Adrenal gland (tissue), 12 donors: ENCODE results near the gene PCDHGB1. TPM values are rescaled to one million over a fixed set of nuclear protein-coding genes. Genes with fewer than 3 reads are reported as not detected.
"Not testable (repeated sequence)": the region's sequence is repeated elsewhere in the genome, so short reads cannot be mapped to it uniquely, and the experiment has no call there.

Experiments used
- DNase-seq, 7 donors: peaks; one replicate each; pipeline ENCODE4 v3.0.0-alpha.2; 2019 to 2020
- H3K27ac ChIP-seq, 5 donors: fragments of 200-600 bp; sonication (generic) in 4 of 5; 1 replicate in 3 of 5; 2 replicates in 2 of 5; pipeline versions ENCODE4 v1.5.1 to v1.8.0; 2016 to 2020; ENCODE audit warnings: mild to moderate bottlenecking in 1 of 5
- H3K27me3 ChIP-seq: fragments of 200-600 bp; 2 replicates; pipeline ENCODE4 v1.8.0; 2021
- H3K36me3 ChIP-seq, 2 donors: fragments of 200-600 bp; replicated peaks in 1 of 2; 1 replicate in 1 of 2; 2 replicates in 1 of 2; pipeline versions ENCODE4 v1.5.1 to v1.8.0; 2018 to 2022
- H3K4me1 ChIP-seq, 2 donors: fragments of 200-600 bp; replicated peaks in 1 of 2; 1 replicate in 1 of 2; 2 replicates in 1 of 2; pipeline versions ENCODE4 v1.5.1 to v1.8.0; 2018 to 2021
- H3K4me3 ChIP-seq, 4 donors: fragments of 200-600 bp; sonication (generic) in 3 of 4; one replicate each; pipeline ENCODE4 v1.5.1; 2016 to 2018
- H3K9me3 ChIP-seq, 3 donors: fragments of 200-600 bp; sonication (generic) in 1 of 3; replicated peaks in 1 of 3; 1 replicate in 2 of 3; 2 replicates in 1 of 3; pipeline versions ENCODE4 v1.5.1 to v1.8.0; 2016 to 2021
- POLR2A ChIP-seq, 2 donors: fragments of 450-650 bp; IDR thresholded peaks; one replicate each; pipeline ENCODE4 v1.6.1; 2017; ENCODE audit warnings: antibody characterized with exemption in 2 of 2, mild to moderate bottlenecking in 2 of 2, moderate library complexity in 1 of 2
- WGBS, 4 donors: extraction: QIAGEN DNeasy Blood & Tissue Kit in 2 of 4; methylation state at CpG; one replicate each; pipeline versions ENCODE4 v1.1.5 to v1.1.7; 2013 to 2017; 5-methylcytosine and 5-hydroxymethylcytosine counted together
- intact Hi-C, 2 donors: fragments of 100-400 bp; cut with DNase I; formaldehyde crosslinking; loops; one replicate each; pipeline versions ENCODE4 v1.14.1 to v1.15.0; 2022 to 2023
- polyA plus RNA-seq, 3 donors: library from polyadenylated mRNA; stranded (reverse); fragments of 200-250 nt in 2 of 3; fragments of 350-450 nt in 1 of 3; fragmentation: Illumina TruSeq in 1 of 3; extraction: RNeasy Lipid Tissue Mini Kit (QIAGEN cat#74804) in 1 of 3; gene quantifications; one replicate each; pipeline ENCODE4 v1.2.3, GENCODE V29; 2013 to 2014
- total RNA-seq, 9 donors: library from RNA; depleted of rRNA in 4 of 9; stranded (reverse); fragments of >200 nt in 4 of 9; fragments of 120-200 nt in 1 of 9; fragmentation: NEBNext Ultra II Directional in 1 of 9; extraction: Animal tissue kit (Norgen Biotek cat#: 25700) in 1 of 9; gene quantifications; one replicate each; pipeline versions ENCODE4 v1.1.0 to v1.2.4, GENCODE V29; 2013 to 2023
- TF ChIP-seq, protein P1 (sequence below), 6 experiments: fragments of 450-650 bp in 4 of 6; fragments of 200-600 bp in 2 of 6; sonication (generic) in 1 of 6; IDR thresholded peaks; 1 replicate in 5 of 6; 2 replicates in 1 of 6; pipeline versions ENCODE4 v1.5.1 to v1.8.0; 2016 to 2021; ENCODE audit warnings: antibody characterized with exemption in 6 of 6, mild to moderate bottlenecking in 2 of 6, moderate library complexity in 1 of 6
- donor health status: healthy with polysubstance abuse.
- donor health status: Bipolar disorder and iron deficiency.
- donor health status: DM: yes; HTN: yes; CAD: no.
- donor health status: DM: no; HTN: no; CAD: no.
- donor health status: DM: no; HTN: no; CAD: no.
- donor health status: DM: yes; HTN: yes; CAD: no.

Gene PCDHGB1
- total and polyA plus RNA-seq, 12 donors = 0.20 to 16.1 (median 2.5) TPM

DNA sequence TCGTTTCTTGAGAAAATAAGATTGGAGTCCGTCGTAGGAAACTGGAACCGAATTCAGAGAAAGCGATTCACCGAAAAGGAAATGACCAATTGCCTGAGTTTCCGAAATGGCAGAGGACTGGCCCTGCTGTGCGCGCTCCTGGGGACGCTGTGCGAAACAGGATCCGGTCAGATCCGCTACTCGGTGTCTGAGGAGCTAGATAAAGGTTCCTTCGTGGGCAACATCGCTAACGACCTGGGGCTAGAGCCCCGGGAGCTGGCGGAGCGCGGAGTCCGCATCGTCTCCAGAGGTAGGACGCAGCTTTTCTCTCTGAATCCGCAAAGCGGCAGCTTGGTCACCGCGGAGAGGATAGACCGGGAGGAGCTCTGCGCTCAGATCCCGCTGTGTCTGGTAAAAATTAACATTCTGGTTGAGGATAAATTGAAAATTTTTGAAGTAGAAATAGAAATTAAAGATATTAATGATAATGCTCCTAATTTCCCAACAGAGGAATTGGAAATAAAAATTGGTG lies 5.9 kb upstream of the PCDHGB1 start:
- 17 to 36% (median 28%) methylated on average over 10 to 31 of the region's 31 CpGs for WGBS, 4 donors

GRCh38 chr5:141345327-141345726 lies 4.6 kb upstream of the PCDHGB1 start:
- no peaks in the 10 kb centered on the region for H3K4me1 ChIP-seq
- WGBS, 4 donors = 26 to 54% (median 31%) methylated on average over 8 to 20 of the region's 20 CpGs

More for the DNA sequence above, 5.9 kb upstream of the PCDHGB1 start:
- peaks cover 0 to 20% (median 10%) of the 10 kb centered on the region in 3 donors for H3K9me3 ChIP-seq
- no peaks in the 10 kb centered on the region for H3K36me3 ChIP-seq
- H3K4me3 ChIP-seq = peak overlapping the region in 1 of 4 donors; percentile 16
- no peak for DNase-seq
- H3K27ac ChIP-seq = no peak overlapping the region
- intact Hi-C loops = no loop called here
- TF ChIP-seq, protein P1, sequence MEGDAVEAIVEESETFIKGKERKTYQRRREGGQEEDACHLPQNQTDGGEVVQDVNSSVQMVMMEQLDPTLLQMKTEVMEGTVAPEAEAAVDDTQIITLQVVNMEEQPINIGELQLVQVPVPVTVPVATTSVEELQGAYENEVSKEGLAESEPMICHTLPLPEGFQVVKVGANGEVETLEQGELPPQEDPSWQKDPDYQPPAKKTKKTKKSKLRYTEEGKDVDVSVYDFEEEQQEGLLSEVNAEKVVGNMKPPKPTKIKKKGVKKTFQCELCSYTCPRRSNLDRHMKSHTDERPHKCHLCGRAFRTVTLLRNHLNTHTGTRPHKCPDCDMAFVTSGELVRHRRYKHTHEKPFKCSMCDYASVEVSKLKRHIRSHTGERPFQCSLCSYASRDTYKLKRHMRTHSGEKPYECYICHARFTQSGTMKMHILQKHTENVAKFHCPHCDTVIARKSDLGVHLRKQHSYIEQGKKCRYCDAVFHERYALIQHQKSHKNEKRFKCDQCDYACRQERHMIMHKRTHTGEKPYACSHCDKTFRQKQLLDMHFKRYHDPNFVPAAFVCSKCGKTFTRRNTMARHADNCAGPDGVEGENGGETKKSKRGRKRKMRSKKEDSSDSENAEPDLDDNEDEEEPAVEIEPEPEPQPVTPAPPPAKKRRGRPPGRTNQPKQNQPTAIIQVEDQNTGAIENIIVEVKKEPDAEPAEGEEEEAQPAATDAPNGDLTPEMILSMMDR (IDR thresholded peaks at IDR 0.05) = peak in 1 of 6 experiments; percentile 2
- TF ChIP-seq POLR2A (IDR thresholded peaks at IDR 0.05) = no peak
- no peaks in the 10 kb centered on the region for H3K4me1 ChIP-seq
- H3K27me3 ChIP-seq = no peaks in the 10 kb centered on the region

DNA sequence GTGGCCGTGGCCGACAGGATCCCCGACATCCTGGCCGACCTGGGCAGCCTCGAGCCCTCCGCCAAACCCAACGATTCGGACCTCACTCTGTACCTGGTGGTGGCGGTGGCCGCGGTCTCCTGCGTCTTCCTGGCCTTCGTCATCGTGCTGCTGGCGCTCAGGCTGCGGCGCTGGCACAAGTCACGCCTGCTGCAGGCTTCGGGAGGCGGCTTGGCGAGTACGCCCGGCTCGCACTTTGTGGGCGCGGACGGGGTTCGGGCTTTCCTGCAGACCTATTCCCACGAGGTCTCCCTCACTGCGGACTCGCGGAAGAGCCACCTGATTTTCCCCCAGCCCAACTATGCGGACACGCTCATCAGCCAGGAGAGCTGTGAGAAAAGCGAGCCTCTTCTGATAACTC lies 3.9 kb upstream of the PCDHGB1 start:
- DNase-seq, H3K4me3 ChIP-seq, H3K27ac ChIP-seq, intact Hi-C loops, H3K27me3 ChIP-seq, H3K36me3 ChIP-seq, H3K4me1 ChIP-seq: not testable (repeated sequence)
- peaks cover 0 to 20% (median 10%) of the 10 kb centered on the region in 3 donors for H3K9me3 ChIP-seq
- 34 to 59% (median 48%) methylated on average over 16 to 26 of the region's 35 CpGs for WGBS, 4 donors

More at GRCh38 chr5:141345327-141345726, 4.6 kb upstream of the PCDHGB1 start:
- intact Hi-C loops = no loop called here
- no peaks in the 10 kb centered on the region for H3K27me3 ChIP-seq
- DNase-seq = no peak
- no peak overlapping the region for H3K4me3 ChIP-seq
- no peaks in the 10 kb centered on the region for H3K36me3 ChIP-seq
- H3K27ac ChIP-seq = no peak overlapping the region
- TF ChIP-seq, protein P1 (IDR thresholded peaks at IDR 0.05) = no peak
- TF ChIP-seq POLR2A (IDR thresholded peaks at IDR 0.05) = no peak
- peaks cover 0 to 20% (median 10%) of the 10 kb centered on the region in 3 donors for H3K9me3 ChIP-seq

DNA sequence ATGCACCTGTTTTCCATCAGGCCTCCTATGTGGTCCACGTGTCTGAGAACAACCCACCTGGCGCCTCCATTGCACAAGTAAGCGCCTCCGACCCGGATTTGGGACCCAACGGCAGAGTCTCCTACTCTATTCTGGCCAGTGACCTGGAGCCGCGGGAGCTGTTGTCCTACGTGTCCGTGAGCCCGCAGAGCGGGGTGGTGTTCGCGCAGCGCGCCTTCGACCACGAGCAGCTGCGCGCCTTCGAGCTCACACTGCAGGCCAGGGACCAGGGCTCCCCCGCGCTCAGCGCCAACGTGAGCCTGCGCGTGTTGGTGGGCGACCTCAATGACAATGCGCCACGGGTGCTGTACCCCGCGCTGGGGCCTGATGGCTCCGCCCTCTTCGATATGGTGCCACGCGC lies 1.7 kb downstream of the PCDHGB1 start:
- WGBS, 4 donors = 24 to 59% (median 25%) methylated on average over 9 to 34 of the region's 36 CpGs
- TF ChIP-seq, protein P1 (IDR thresholded peaks at IDR 0.05) = no peak
- no peak for TF ChIP-seq POLR2A (IDR thresholded peaks at IDR 0.05)
- no peaks in the 10 kb centered on the region for H3K36me3 ChIP-seq
- H3K4me3 ChIP-seq = no peak overlapping the region
- H3K27me3 ChIP-seq = no peaks in the 10 kb centered on the region
- peaks cover 0 to 18% (median 14%) of the 10 kb centered on the region in 3 donors for H3K9me3 ChIP-seq
- no peaks in the 10 kb centered on the region for H3K4me1 ChIP-seq
- no peak for DNase-seq
- H3K27ac ChIP-seq = no peak overlapping the region
- intact Hi-C loops = no loop called here

DNA sequence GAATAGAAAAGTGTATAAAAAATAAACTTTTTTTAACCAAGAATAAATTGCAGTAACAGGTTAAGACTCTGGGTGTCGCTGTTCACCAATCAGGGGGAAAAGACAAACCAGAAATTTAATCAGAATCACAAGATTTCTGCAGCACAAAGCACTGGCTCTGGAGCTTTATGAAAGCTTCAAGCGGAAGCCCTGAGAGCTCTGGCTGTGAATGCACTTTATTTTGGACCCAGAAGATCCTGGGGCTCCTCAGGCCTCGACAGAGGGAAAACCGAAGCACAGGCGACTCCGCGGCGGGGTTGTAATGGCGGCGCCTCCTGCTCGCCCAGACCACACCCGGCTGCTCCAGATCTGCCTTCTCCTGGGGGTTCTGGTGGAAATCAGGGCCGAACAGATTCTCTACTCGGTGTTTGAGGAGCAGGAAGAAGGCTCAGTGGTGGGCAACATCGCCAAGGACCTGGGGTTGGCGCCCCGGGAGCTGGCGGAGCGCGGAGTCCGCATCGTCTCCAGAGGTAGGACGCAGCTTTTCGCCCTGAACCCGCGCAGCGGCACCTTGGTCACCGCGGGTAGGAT lies 5.1 kb downstream of the PCDHGB1 start, which contains the start of gene PCDHGA4:
PCDHGA4 (plus strand) TSS at position 122 of the 570 bp plus-strand sequence; CDS start at position 209, 87 bp downstream.
- no peak for DNase-seq
- Histone ChIP-seq H3K9me3 (peaks cover 0 to 14% (median 13%) of the 10 kb centered on the region in 3 donors), H3K36me3 (no peaks in the 10 kb centered on the region), H3K4me1 (no peaks in the 10 kb centered on the region), H3K27ac (no peak within 1 kb of the TSS), H3K27me3 (no peaks in the 10 kb centered on the region), H3K4me3 (peak within 1 kb of the TSS in 1 of 4 donors; percentile 45)
- intact Hi-C loops = no loop called here
- TF ChIP-seq, protein P1 (IDR thresholded peaks at IDR 0.05) = peak in 3 of 6 experiments; percentile 13 to 45 (median 17)
- no peak for TF ChIP-seq POLR2A (IDR thresholded peaks at IDR 0.05)
- WGBS, 4 donors = 11 to 16% (median 14%) methylated on average over 26 to 29 of the region's 29 CpGs
